Measurements from ENCODE around the gene RAB3A. TPM values are rescaled to one million over a fixed set of nuclear protein-coding genes. Genes with fewer than 3 reads are reported as not detected.
"Not testable (repeated sequence)": the region's sequence is repeated elsewhere in the genome, so short reads cannot be mapped to it uniquely, and the experiment has no call there.

The RAB3A gene
- total and polyA plus RNA-seq, 12 donors: 7.8 to 36.3 (median 30.2) TPM

GRCh38 chr19:18216789-18217188, 12.9 kb upstream of the RAB3A start:
- WGBS, 2 donors: 94 to 96% methylated on average over 8 of the region's 8 CpGs
- ATAC-seq (no peak), DNase-seq (no peak)
- Histone ChIP-seq H3K27ac (no peak overlapping the region), H3K36me3 (no peaks in the 10 kb centered on the region), H3K4me1 (peaks cover 0 to 3% (median 0%) of the 10 kb centered on the region in 9 donors), H3K27me3 (peaks cover 0 to 20% (median 15%) of the 10 kb centered on the region in 7 donors), H3K9me3 (no peaks in the 10 kb centered on the region), H3K4me3 (no peak overlapping the region)
- intact Hi-C loops (cut with DNase I): no loop called here
- TF ChIP-seq CTCF (IDR thresholded peaks at IDR 0.05): no peak

- no peaks in the 10 kb centered on the region for H3K4me1 ChIP-seq
- no peaks in the 10 kb centered on the region for H3K9me3 ChIP-seq
- ATAC-seq (no peak), DNase-seq (no peak)
- peaks cover 0 to 11% (median 0%) of the 10 kb centered on the region in 7 donors for H3K27me3 ChIP-seq
- H3K36me3 ChIP-seq: no peaks in the 10 kb centered on the region
- intact Hi-C loops (cut with DNase I): loop anchor here in 4 of 10 donors (5.0 kb wide), 2 partner anchors 32 to 37 kb away; no protein-coding TSS in a partner anchor
- no peak overlapping the region for H3K4me3 ChIP-seq
- H3K27ac ChIP-seq: no peak overlapping the region
- TF ChIP-seq CTCF (IDR thresholded peaks at IDR 0.05): no peak
- 70 to 71% methylated on average over 7 of the region's 7 CpGs for WGBS, 2 donors
These were observed 11.1 kb upstream of the RAB3A start for GRCh38 chr19:18214779-18215433.

- no peak for TF ChIP-seq CTCF (IDR thresholded peaks at IDR 0.05)
These were observed 7.8 kb upstream of the RAB3A start for GRCh38 chr19:18211683-18212082.

GRCh38 chr19:18209912-18210311, 6.1 kb upstream of the RAB3A start:
- DNase-seq, H3K27ac ChIP-seq, H3K9me3 ChIP-seq, ATAC-seq, H3K4me3 ChIP-seq, H3K36me3 ChIP-seq: not testable (repeated sequence)
- intact Hi-C loops (cut with DNase I): loop anchor here (2.0 to 10.0 kb wide), 10 partner anchors 37 to 205 kb away; partner anchors contain the start of genes SSBP4 (in 3 of the 10), LSM4 (in 2 of the 10) and LRRC25 (in 1 of the 10)
- Histone ChIP-seq H3K4me1 (peaks cover 6 to 22% (median 10%) of the 10 kb centered on the region in 9 donors), H3K27me3 (peaks cover 0 to 15% (median 5%) of the 10 kb centered on the region in 7 donors)
- WGBS, 2 donors: 86 to 88% methylated on average over 5 of the region's 5 CpGs

More at GRCh38 chr19:18211683-18212082, 7.8 kb upstream of the RAB3A start:
- peaks cover 0 to 8% (median 0%) of the 10 kb centered on the region in 9 donors for H3K4me1 ChIP-seq
- peaks cover 0 to 15% (median 5%) of the 10 kb centered on the region in 7 donors for H3K27me3 ChIP-seq
- WGBS, 2 donors: 81 to 84% methylated on average over 14 of the region's 14 CpGs
- no peaks in the 10 kb centered on the region for H3K9me3 ChIP-seq
- H3K36me3 ChIP-seq: no peaks in the 10 kb centered on the region
- no peak overlapping the region for H3K27ac ChIP-seq
- intact Hi-C loops (cut with DNase I): loop anchor here in 4 of 10 donors (5.0 kb wide), 2 partner anchors 36 to 41 kb away; no protein-coding TSS in a partner anchor
- ATAC-seq: no peak
- no peak for DNase-seq
- H3K4me3 ChIP-seq: no peak overlapping the region
